ENCODE results near the gene BRD3OS.

The BRD3OS gene

DNA sequence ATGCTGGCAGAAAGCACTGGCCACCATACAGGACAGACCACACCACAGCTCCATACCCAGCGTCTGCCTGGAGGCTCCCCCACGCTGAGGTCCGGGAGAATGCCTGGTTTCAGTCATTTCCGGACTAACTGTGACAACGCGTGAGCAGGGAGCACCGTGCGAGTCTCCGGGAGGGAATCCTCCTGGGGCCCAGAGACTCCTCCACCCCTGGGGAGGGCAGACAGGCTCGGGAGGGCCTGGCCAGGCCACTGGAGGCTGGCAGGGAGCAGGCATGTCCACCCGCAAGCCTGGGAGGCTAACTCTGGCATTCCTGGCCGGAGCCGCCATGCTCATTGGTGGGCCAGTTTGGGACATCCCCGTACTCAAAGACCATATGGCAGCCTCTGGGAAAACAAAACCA lies 6.5 kb downstream of the BRD3OS start:
- Mint-ChIP-seq H3K9me3 (no peaks in the 10 kb centered on the region), H3K4me3 (no peak overlapping the region), H3K27ac (no peak overlapping the region), H3K4me1 (ENCODE audit: low read depth) (no peaks in the 10 kb centered on the region), H3K27me3 (ENCODE audit: low read depth) (no peaks in the 10 kb centered on the region), H3K36me3 (ENCODE audit: low read depth) (peaks cover 12% of the 10 kb centered on the region)

DNA sequence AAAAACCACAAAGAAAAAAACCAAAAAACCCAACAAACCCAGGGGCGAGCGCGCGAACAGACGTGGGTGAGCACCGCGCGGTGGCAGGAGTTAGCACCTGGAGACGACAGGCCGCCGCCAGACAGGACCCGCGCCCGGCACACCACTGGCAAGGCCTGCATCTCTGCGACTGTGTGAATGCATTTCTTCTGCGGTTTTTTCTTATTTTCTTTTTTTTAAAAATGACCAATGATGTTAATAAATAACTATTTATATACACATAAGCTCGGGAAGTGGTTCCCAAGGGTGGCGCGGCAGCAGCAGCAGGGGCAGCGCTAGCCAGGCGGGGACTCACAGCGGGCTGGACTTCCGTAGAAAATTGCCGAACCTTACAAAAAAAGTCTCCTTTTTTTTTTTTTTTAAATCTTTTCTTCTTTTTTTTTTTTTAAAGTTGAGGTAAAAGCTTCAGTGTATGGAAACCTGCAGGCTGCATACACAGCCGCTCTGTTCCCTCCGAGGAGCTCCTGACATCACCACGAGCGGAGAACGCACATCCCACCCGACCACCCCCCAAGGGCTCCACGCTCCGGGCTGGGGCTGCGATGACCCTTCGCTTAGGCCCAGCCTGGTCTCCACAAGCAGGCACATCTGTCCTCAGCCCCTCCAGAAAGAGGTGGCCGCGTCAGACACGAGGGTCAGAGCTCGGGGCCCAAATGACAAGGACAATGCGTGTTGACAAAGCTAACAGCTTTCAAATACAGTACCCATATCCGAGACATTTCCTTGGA lies 7.4 kb downstream of the BRD3OS start:
- Mint-ChIP-seq H3K27ac (no peak overlapping the region), H3K36me3 (ENCODE audit: low read depth) (peaks cover 15% of the 10 kb centered on the region), H3K4me3 (no peak overlapping the region), H3K9me3 (no peaks in the 10 kb centered on the region), H3K27me3 (ENCODE audit: low read depth) (no peaks in the 10 kb centered on the region), H3K4me1 (ENCODE audit: low read depth) (no peaks in the 10 kb centered on the region)

DNA sequence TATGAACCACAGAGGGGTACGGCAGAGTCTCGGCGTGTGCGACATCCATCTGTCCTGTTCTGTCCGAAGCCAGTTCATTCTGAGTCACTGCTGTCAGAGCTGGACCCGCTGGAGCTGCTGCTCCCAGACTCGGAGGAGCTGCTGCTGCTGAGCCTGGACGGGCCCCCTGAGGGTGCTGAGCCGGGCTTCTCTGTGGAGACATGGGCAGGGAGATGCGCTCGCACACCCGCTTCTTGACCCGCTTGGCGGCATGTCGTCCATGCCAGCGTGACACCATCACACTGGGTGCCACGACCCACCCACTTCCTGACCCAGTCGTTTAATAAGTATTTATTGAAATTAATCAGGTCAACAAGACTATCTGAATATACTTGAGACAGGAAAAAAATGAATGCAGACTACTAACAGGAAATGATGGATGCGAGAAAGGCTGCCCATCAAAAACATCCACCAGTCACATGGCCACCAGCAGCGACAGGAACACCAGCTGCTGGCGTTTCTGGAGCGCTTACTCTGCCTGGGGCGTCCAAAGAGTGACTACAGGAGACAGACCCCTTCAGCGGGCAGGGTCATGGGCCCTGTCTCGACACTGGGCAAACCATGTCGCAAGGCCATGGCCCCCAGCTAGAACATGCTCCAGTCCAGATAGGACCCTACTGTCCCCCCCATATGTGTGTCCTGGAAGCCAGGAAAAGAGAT lies 8.4 kb downstream of the BRD3OS start:
- no peak overlapping the region for H3K4me3 Mint-ChIP-seq

DNA sequence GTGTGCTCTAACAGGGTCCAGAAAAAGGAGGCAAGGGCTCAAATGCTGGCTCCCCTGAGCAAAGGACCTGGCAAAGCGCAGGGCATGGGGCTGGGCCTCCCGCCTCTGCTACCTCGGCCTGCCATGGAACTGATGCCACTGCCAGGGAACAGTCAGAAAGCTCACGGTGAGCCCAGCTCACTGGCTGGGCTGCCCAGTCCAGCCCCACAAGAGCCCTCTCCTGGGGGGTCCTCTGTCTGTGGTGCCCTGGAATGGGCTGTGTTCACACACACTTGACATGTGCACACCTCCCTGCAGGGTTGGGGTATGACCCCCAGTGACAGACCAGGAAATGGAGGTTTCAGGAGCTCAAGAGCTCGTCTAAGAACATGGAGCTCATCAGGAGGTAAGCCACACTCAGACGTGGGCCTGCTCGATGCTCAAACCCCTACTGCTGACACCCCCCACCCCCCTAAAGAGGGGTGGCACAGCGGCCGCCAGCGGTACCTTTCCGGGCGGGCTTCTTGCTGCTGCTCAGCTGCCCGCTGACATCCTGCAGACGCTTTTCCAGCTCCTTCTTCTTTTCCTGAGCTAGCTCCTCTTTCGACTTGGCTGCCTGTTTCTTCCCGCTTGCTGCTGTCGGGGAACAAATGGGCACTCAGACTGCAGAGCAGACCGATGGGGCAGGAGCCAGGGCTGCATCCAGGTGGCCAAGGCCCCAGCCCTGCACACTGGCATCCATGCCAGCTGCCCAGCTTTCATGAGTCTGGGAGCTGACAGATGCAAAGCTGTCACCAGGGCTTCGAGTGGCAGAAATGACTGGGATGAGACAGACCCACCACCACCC lies 9.1 kb downstream of the BRD3OS start:
- no peaks in the 10 kb centered on the region for H3K27me3 Mint-ChIP-seq (ENCODE audit: low read depth)

More for the DNA sequence above, 8.4 kb downstream of the BRD3OS start:
- peaks cover 18% of the 10 kb centered on the region for H3K36me3 Mint-ChIP-seq (ENCODE audit: low read depth)
- H3K27ac Mint-ChIP-seq: no peak overlapping the region
- no peaks in the 10 kb centered on the region for H3K27me3 Mint-ChIP-seq (ENCODE audit: low read depth)
- no peaks in the 10 kb centered on the region for H3K4me1 Mint-ChIP-seq (ENCODE audit: low read depth)
- no peaks in the 10 kb centered on the region for H3K9me3 Mint-ChIP-seq

DNA sequence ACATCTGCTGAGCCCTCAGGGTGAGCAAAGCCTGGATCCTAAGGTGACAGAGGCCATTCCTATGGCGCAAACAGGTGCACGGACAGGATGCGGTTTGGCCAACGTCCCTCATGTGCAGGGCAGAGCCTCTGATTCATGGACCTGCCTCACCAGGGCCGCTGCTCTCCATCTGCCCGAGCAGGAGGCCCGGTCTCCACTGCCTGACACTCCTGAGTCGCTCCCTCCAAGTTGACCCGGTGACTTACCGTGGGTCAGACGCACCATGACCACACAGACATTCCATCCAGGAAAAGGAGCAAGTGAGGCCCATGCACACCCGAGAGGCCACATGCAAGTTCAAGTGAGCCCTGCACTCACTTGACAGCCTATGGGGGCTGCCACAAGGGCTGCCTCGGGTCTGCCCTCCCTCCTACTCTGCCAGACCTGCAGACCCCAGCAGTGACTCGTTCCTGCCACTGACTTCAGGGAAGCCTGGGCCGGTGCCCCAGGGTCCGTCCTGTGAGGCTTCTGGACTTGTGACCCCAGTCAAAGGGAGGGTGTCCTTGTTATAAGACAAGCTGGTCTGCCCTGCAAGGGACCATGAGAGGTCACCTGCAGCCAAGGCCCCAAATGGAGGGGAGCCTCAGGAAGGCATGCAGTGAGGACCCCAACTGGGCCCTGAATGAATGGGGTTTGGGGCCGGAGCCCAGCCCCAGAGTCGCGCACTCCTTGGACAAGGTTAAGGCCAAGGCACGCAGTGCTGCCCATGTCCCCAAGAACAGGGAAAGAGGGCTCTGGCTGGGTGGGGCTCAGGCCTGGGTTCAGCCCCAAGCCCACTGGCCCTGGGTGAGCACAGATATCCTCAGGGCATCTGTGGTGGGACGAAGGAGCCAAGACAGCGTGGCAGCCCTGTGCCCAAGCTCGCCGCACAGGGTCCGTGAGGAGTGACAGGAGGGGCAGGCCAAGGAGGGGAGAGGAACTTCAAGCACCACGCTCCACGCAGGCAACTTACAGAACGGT lies 10.1 kb downstream of the BRD3OS start:
- Mint-ChIP-seq H3K9me3 (no peaks in the 10 kb centered on the region), H3K27ac (no peak overlapping the region), H3K36me3 (ENCODE audit: low read depth) (peaks cover 32% of the 10 kb centered on the region)

More for the DNA sequence above, 9.1 kb downstream of the BRD3OS start:
- Mint-ChIP-seq H3K27ac (no peak overlapping the region), H3K9me3 (no peaks in the 10 kb centered on the region), H3K36me3 (ENCODE audit: low read depth) (peaks cover 25% of the 10 kb centered on the region), H3K4me1 (ENCODE audit: low read depth) (no peaks in the 10 kb centered on the region), H3K4me3 (no peak overlapping the region)

DNA sequence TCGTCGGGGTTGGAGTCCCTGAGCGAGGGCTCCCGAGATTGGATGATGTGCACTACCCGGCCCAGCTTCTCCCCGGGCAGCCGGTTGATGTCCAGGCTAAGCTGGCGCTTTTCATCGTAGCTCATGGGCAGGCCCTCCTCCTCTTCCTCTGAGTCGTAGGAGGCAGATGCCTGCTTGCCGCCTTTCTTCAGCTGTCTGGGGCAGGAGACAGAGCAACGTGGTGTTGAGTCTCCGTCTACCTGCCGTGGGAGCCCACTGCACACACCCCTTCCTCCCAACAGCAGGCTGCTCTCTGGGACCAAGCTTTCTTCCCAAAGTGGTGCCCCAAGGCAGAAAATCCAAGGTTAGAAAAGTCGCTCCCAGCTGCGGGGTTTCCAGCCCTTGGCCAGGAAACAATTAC lies 10.8 kb downstream of the BRD3OS start:
- peaks cover 32% of the 10 kb centered on the region for H3K36me3 Mint-ChIP-seq (ENCODE audit: low read depth)
- no peaks in the 10 kb centered on the region for H3K27me3 Mint-ChIP-seq (ENCODE audit: low read depth)
- H3K4me3 Mint-ChIP-seq: no peak overlapping the region
- no peaks in the 10 kb centered on the region for H3K9me3 Mint-ChIP-seq
- no peak overlapping the region for H3K27ac Mint-ChIP-seq
- no peaks in the 10 kb centered on the region for H3K4me1 Mint-ChIP-seq (ENCODE audit: low read depth)

More for the DNA sequence above, 10.1 kb downstream of the BRD3OS start:
- H3K27me3 Mint-ChIP-seq (ENCODE audit: low read depth): no peaks in the 10 kb centered on the region
- no peak overlapping the region for H3K4me3 Mint-ChIP-seq
- no peaks in the 10 kb centered on the region for H3K4me1 Mint-ChIP-seq (ENCODE audit: low read depth)

DNA sequence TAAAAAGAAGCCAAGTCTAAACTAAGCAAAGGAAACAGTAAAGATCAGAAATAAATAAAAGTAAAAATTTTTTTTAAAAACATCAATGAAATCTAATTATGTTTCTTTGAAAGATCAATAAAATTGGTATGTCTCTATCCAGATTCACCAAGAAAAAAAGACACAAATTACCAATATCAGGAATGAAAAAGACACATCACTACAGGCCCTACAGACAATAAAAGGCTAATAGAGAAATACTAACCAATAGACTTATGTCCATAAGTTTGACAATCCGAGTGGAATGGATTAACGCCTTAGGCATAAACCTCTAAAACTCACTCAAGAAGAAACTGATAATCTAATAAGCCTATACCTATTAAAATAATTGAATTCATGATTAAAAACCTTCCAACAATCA lies 12.4 kb downstream of the BRD3OS start:
- Mint-ChIP-seq H3K36me3 (ENCODE audit: low read depth) (peaks cover 32% of the 10 kb centered on the region), H3K4me1 (ENCODE audit: low read depth) (no peaks in the 10 kb centered on the region), H3K27me3 (ENCODE audit: low read depth) (no peaks in the 10 kb centered on the region), H3K4me3 (no peak overlapping the region), H3K27ac (no peak overlapping the region), H3K9me3 (no peaks in the 10 kb centered on the region)

DNA sequence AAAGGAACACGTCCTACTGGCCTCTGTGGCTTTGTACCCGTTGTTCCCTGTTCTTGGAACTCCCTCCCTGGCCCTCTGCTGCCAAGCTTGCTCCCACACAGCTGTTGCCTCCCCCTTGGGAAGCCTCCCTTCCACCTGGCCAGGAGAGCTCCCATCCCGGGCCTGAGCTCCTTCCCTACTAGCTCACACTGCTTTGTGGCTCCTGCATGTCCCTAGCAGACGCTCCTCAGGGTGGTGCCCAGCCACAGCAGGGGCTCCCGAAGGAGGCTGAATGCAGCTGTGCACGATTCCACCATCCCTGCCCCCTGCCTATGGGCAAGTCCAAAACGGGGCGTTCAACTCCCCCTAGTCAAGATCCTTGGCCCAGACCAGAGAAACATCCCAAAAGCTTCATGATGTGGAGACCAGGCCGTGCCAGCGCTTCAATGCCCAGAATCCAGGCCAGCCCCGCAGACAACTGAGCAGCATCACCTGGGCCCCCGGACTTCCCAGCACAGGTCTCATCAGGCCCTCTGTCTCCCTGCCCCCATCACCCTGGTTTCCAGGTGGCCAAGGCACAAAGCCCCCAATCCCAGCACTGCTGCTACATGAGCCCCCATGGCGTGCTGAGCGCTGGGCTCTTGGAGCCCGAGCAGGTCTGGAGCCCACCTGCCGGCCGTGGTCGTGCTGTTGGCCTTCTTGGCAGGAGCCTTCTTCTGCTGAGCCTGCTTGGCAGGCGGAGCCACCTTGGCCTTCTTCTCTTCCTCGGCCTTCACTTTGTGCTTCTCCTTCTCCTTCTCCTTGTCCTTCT lies 14.3 kb downstream of the BRD3OS start:
- H3K27me3 Mint-ChIP-seq (ENCODE audit: low read depth): no peaks in the 10 kb centered on the region
- H3K4me3 Mint-ChIP-seq: no peak overlapping the region
- H3K27ac Mint-ChIP-seq: no peak overlapping the region
- H3K36me3 Mint-ChIP-seq (ENCODE audit: low read depth): peaks cover 28% of the 10 kb centered on the region
- H3K4me1 Mint-ChIP-seq (ENCODE audit: low read depth): no peaks in the 10 kb centered on the region
- no peaks in the 10 kb centered on the region for H3K9me3 Mint-ChIP-seq

DNA sequence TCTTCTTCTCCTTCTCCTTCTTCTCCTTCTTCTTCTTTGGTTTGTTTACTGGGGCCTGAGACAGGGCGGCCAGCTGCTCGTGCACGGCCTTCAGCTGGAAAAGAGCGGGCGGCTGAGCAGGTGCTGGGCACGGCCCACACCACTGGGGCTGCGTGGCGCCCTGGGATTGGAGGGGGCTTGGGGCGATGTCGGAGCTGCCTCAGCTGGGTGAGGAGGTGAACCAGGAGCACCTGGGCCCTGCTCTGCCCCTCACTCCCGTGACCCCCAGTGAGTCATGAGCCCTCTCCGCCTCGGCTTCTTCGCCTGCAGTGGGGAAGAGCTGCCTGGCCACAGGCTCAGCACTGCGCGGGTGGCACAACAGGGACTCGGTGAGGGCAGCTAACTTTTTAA lies 14.9 kb downstream of the BRD3OS start:
- Mint-ChIP-seq H3K36me3 (ENCODE audit: low read depth) (peaks cover 28% of the 10 kb centered on the region), H3K27me3 (ENCODE audit: low read depth) (no peaks in the 10 kb centered on the region), H3K27ac (no peak overlapping the region), H3K9me3 (no peaks in the 10 kb centered on the region), H3K4me3 (no peak overlapping the region), H3K4me1 (ENCODE audit: low read depth) (no peaks in the 10 kb centered on the region)

DNA sequence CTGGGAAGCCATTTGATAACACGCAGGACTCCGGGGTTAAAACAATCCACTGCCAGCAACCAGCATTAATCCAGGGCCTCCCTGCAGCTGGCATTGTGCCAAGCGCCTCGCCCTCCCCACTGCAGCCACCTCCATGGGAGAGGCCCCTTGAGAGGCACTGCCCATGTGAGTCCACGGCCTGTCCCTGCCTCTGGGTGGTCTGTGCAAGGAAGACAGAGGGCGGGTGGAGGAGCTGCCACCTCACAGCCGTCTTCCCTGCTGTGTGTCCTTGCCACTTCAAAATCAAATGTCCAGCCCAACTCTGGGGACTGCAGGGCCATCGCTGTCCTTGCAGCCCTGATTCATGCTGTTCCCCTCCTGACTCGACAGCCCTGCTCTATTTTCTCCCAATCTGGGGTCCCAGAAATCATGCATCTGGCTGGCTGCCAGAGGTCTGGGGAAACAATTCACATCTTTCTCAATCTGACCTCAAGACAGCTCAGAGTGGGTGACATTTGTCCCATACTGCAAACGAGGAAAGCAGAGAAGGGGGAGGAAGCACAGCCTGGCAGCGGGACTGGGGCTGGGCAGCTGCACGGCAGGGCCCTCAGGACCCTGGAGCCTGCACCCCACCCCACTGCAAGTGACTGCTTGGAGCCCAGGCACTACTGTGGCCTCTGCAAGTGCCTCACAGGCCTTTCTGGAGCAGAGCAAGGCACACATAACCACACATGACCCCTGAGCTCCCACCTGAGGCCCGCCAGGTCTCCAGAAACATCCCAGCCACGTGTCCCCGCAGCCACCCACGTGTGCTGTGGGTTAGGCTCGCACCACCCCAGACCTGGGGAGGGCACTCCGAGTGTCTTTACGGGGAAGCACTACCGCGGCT lies 15.7 kb downstream of the BRD3OS start:
- Mint-ChIP-seq H3K4me1 (ENCODE audit: low read depth) (no peaks in the 10 kb centered on the region), H3K27ac (no peak overlapping the region), H3K27me3 (ENCODE audit: low read depth) (no peaks in the 10 kb centered on the region), H3K36me3 (ENCODE audit: low read depth) (peaks cover 26% of the 10 kb centered on the region), H3K9me3 (no peaks in the 10 kb centered on the region), H3K4me3 (no peak overlapping the region)

DNA sequence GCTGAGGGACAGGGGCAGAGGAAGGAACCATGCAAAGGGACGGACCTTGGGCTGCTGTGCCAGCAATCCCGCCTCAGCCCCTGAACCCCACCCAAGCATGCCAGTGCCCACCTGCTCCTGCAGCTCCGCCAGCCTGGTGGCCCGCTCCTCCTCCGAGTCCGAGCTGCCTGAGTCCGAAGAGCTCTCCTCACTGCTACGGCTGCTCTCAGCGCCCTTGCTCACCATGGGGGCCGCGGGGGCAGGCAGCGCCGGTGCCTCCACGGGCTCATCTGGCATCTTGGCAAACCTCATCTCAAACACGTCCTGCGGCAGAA lies 16.3 kb downstream of the BRD3OS start:
- Mint-ChIP-seq H3K36me3 (ENCODE audit: low read depth) (peaks cover 22% of the 10 kb centered on the region), H3K27me3 (ENCODE audit: low read depth) (no peaks in the 10 kb centered on the region), H3K4me1 (ENCODE audit: low read depth) (no peaks in the 10 kb centered on the region), H3K9me3 (no peaks in the 10 kb centered on the region), H3K27ac (no peak overlapping the region), H3K4me3 (no peak overlapping the region)

DNA sequence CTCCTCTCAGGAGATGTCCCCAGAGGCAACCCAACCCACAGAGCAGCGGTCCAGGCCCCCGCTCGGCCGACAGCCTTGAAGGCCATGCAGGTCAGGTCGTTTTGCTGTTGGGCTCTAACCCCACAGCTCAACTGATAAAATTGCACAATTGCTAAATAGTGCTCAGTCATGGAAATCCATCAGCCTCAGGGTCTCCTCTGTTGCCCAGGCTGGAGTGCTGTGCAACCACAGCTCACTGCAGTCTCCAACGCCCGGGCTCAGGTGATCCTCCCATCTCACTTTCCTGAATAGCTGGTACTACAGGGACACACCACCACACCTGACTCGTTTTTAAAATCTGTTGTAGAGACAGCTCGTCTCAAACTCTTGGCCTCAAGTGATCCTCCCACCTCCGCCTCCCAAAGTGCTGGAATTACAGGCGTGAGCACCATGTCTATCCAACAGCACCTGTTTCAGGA lies 18.3 kb downstream of the BRD3OS start:
- no peaks in the 10 kb centered on the region for H3K4me1 Mint-ChIP-seq (ENCODE audit: low read depth)
- no peaks in the 10 kb centered on the region for H3K27me3 Mint-ChIP-seq (ENCODE audit: low read depth)
- H3K4me3 Mint-ChIP-seq: no peak overlapping the region
- H3K36me3 Mint-ChIP-seq (ENCODE audit: low read depth): peaks cover 14% of the 10 kb centered on the region
- no peaks in the 10 kb centered on the region for H3K9me3 Mint-ChIP-seq
- H3K27ac Mint-ChIP-seq: no peak overlapping the region
